ENCODE results near the gene GDPD5.

DNA sequence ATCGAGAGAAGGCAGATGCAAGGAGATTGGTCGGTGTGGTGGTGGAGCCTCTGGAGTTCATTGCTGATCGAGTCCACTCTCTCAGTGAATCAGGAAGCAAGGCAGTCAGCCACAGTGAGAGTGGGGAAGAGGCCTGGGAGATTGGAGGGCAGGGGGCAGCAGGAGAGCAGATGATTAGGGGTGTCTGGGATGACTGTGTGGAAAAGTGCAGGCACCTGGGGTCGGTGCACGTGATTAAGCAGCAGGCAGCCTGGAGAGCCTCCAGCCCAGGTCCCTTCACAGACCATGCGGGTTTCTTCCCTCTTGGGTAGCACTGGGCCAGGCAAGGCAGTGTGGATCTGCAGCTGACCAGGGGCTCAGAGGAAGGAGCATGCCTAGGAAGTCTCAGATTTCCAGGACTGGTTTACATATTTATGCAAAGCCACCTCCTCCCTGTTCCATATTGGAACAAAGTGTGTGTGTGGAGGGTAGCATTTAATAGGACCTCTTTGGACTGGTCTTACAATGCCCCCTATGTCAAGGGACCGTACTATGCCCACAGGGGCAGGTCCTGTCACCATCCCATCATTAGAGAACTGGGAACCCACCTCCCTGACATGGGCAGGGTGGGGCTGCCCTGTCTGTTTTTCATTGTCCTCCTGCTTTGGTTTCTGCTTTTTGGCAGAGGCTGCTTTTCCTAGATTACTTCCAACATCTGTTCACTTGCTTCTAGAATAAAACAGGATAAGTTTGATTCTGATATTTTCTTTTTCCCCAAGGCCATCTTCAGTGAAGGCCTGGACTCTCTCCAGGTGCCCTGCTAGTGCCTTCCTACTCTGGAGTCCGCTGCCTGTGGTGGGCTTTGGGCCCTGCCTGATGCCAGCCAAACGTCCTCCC lies 14.0 kb upstream of the GDPD5 start:
- TF ChIP-seq, protein P1, sequence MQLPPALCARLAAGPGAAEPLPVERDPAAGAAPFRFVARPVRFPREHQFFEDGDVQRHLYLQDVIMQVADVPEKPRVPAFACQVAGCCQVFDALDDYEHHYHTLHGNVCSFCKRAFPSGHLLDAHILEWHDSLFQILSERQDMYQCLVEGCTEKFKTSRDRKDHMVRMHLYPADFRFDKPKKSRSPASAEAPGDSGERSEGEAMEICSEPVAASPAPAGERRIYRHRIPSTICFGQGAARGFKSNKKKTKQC (CRISPR knock-in tag; IDR thresholded peaks at IDR 0.05), result no peak
- TF ChIP-seq CHD1 (IDR thresholded peaks at IDR 0.05; ENCODE audit: low read length) (no peak), TEAD1 (CRISPR knock-in tag; IDR thresholded peaks at IDR 0.05) (no peak), NFIX (CRISPR knock-in tag; IDR thresholded peaks at IDR 0.05; ENCODE audit: low read depth) (no peak), NR1H2 (CRISPR knock-in tag; IDR thresholded peaks at IDR 0.05) (no peak), ZNF79 (CRISPR knock-in tag; IDR thresholded peaks at IDR 0.05; ENCODE audit: low read depth) (no peak), POU5F1 (IDR thresholded peaks at IDR 0.05; ENCODE audit: borderline replicate concordance, low read depth, low read length, partially characterized antibody) (no peak), KDM5B (IDR thresholded peaks at IDR 0.05; ENCODE audit: insufficient replicate concordance, low read depth, low read length) (no peak)
- TF ChIP-seq, protein P2, sequence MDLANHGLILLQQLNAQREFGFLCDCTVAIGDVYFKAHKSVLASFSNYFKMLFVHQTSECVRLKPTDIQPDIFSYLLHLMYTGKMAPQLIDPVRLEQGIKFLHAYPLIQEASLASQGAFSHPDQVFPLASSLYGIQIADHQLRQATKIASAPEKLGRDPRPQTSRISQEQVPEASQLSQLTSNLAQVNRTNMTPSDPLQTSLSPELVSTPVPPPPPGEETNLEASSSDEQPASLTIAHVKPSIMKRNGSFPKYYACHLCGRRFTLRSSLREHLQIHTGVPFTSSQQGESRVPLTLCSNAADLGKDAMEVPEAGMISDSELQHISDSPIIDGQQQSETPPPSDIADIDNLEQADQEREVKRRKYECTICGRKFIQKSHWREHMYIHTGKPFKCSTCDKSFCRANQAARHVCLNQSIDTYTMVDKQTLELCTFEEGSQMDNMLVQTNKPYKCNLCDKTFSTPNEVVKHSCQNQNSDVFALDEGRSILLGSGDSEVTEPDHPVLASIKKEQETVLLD (IDR thresholded peaks at IDR 0.05), result no peak
